Mucosa of stomach (tissue), 1 donor: Measurements from ENCODE around the gene METTL23.

Source experiments
- H3K27me3 ChIP-seq: one replicate; pipeline ENCODE4 v1.7.0; 2013; ENCODE audit warnings: mild to moderate bottlenecking, low read length; ENCODE audit not compliant: control insufficient read depth, insufficient read depth
- H3K36me3 ChIP-seq: one replicate; pipeline ENCODE4 v1.7.0; 2013; ENCODE audit warnings: low read length; ENCODE audit not compliant: control insufficient read depth, insufficient read depth
- H3K4me1 ChIP-seq: one replicate; pipeline ENCODE4 v1.7.0; 2013; ENCODE audit warnings: mild to moderate bottlenecking, low read length; ENCODE audit not compliant: control insufficient read depth, insufficient read depth
- H3K4me3 ChIP-seq: one replicate; pipeline ENCODE4 v1.7.0; 2013; ENCODE audit warnings: low read length
- H3K9ac ChIP-seq: one replicate; pipeline ENCODE4 v1.7.0; 2013; ENCODE audit warnings: mild to moderate bottlenecking, low read length, moderate library complexity
- H3K9me3 ChIP-seq: one replicate; pipeline ENCODE4 v1.7.0; 2013; ENCODE audit warnings: mild to moderate bottlenecking, low read length, moderate library complexity; ENCODE audit not compliant: control insufficient read depth
- donor health status: Pancreatic carcinoma.

Gene METTL23

DNA sequence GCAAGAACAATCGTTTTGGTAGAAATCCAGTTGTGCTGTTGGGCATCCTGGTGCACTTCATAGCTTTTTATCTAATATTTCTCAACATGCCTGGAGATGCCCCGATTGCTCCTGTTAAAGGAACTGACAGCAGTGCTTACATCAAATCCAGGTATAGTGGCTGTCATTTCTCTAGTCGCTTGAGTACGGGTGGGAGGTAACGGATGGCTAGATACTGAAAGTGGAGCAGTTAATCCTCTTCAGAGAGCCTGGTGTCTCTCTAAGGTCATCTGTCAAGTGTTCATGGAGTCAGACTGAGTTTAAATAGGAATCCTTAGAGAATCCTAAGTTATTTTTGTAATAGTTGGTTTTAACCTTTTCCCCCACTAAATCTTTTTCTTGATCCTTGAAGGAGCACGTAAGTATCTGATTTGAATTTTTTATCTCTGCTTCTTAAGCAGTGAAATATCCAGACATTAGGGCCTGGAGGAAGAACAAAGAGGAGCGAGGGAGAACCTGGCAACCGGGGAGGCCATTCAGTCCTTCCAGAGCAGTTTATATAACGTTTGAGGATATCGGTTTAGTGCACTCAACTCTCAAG, 48.5 kb downstream of the METTL23 start:
- Histone ChIP-seq H3K4me1 (peaks cover 3% of the 10 kb centered on the region), H3K9me3 (no peaks in the 10 kb centered on the region), H3K9ac (no peak overlapping the region), H3K4me3 (no peak overlapping the region), H3K27me3 (no peaks in the 10 kb centered on the region), H3K36me3 (peaks cover 4% of the 10 kb centered on the region)

DNA sequence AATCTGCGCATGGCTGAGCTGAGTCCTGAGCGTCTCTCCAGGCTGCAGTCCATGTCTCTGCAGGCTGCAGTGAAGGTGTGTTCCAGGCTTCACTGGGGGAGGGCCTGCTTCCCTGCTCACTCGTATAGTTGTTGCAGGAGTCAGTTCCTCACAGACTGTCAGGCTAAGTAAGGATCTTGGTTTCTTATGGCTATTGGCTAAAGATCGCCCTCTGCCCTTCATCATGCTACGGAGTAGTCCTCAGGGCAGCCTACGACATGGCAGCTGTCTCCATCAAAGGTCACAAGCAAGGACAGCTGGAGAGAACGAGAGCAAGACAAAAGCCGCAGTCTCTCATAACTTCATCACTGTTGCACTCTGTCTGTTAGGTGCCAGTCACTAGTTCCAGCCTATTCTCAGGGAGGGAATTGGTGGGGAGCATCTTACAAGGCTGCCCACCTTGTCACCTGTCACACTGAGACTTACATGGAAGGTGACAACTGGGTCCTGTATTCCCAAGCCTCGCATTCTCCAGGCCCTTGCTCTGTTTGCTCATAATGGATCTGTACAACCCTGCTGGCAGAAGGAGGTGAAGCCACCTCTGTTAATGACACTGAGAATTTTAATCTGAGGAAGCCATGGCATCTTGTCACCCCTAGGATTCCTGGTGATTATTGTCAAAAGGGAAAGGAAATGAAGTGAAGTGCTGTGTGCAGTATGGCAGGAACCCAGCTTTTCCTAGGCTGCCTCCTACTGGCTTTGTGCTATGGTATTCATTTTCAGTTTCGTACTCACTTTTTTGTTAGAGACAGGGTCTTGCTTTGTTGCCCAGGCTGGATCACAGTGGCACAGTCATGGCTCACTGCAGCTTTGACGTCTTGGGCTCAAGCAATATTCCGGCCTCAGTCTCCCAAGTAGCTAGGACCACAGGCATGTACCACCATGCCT, 54.7 kb downstream of the METTL23 start:
- Histone ChIP-seq H3K9me3 (no peaks in the 10 kb centered on the region), H3K9ac (no peak overlapping the region), H3K4me3 (no peak overlapping the region), H3K27me3 (no peaks in the 10 kb centered on the region), H3K4me1 (no peaks in the 10 kb centered on the region), H3K36me3 (no peaks in the 10 kb centered on the region)

DNA sequence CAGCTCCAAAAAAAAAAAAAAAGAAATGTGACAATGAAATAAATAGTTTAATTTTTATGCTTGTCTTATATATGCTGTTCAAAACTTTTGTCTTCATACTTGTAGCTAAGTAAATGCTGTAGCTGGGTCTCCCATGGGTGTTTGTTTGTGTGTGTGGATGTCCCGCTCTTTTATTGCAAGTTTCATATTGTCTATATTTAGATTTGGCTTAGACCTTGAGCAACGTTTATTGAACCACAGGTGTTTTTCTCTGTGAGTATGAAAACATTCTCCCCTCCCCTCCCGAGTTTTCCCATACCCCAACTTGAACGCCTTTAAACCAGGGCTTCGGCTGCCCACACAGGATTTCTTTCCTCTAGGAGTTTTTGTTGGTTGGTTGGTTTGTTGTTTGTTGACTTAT, 56.5 kb downstream of the METTL23 start:
- Histone ChIP-seq H3K9me3 (no peaks in the 10 kb centered on the region), H3K4me3 (no peak overlapping the region), H3K9ac (no peak overlapping the region), H3K4me1 (peaks cover 5% of the 10 kb centered on the region), H3K27me3 (no peaks in the 10 kb centered on the region), H3K36me3 (no peaks in the 10 kb centered on the region)
